CD14-positive monocyte (primary cell): Measurements from ENCODE around the gene TRAPPC12. TPM values are rescaled to one million over a fixed set of nuclear protein-coding genes. Genes with fewer than 3 reads are reported as not detected.
"Not testable (repeated sequence)": the region's sequence is repeated elsewhere in the genome, so short reads cannot be mapped to it uniquely, and the experiment has no call there.

Experiments
- DNase-seq, 3 donors: peaks; one replicate each; pipeline ENCODE4 v3.0.0-alpha.2; 2011 to 2022
- H2AFZ ChIP-seq: 2 replicates; pipeline ENCODE4 v1.6.0; 2012; ENCODE audit warnings: mild to moderate bottlenecking, low read depth, low read length, inconsistent platforms; ENCODE audit not compliant: insufficient read depth, poor library complexity, severe bottlenecking
- H3K27ac ChIP-seq, 2 donors: 1 replicate in 1 of 2; 2 replicates in 1 of 2; pipeline ENCODE4 v1.5.1; 2012 to 2013; ENCODE audit warnings: low read length in 2 of 2, control low read depth in 1 of 2, inconsistent platforms in 1 of 2, low read depth in 1 of 2, mild to moderate bottlenecking in 1 of 2
- H3K27me3 ChIP-seq, 2 donors: one replicate each; pipeline versions ENCODE4 v1.6.0 to v1.6.1; 2011 to 2013; ENCODE audit warnings: low read length in 2 of 2; ENCODE audit not compliant: control insufficient read depth in 2 of 2, insufficient read depth in 2 of 2
- H3K36me3 ChIP-seq, 2 donors: replicated peaks in 1 of 2; 1 replicate in 1 of 2; 2 replicates in 1 of 2; pipeline versions ENCODE4 v1.5.1 to v1.6.1; 2012 to 2013; ENCODE audit warnings: low read length in 2 of 2, control low read depth in 1 of 2, inconsistent platforms in 1 of 2, mild to moderate bottlenecking in 1 of 2; ENCODE audit not compliant: insufficient read depth in 2 of 2, control insufficient read depth in 1 of 2
- H3K4me1 ChIP-seq, 2 donors: 1 replicate in 1 of 2; 2 replicates in 1 of 2; pipeline versions ENCODE4 v1.5.1 to v1.6.1; 2012 to 2013; ENCODE audit warnings: low read length in 2 of 2, control low read depth in 1 of 2, inconsistent platforms in 1 of 2, mild to moderate bottlenecking in 1 of 2, moderate library complexity in 1 of 2; ENCODE audit not compliant: insufficient read depth in 2 of 2, control insufficient read depth in 1 of 2
- H3K4me2 ChIP-seq: replicated peaks from 2 replicates; pipeline ENCODE3; 2012; ENCODE audit warnings: low read length, moderate library complexity, mild to moderate bottlenecking; ENCODE audit not compliant: poor library complexity, severe bottlenecking; ENCODE audit errors: extremely low read depth
- H3K4me3 ChIP-seq, 3 experiments: fragments of 200-600 bp in 1 of 3; sonication (generic) in 1 of 3; replicated peaks in 1 of 3; 1 replicate in 2 of 3; 2 replicates in 1 of 3; pipeline ENCODE4 v1.5.1; 2011 to 2013; ENCODE audit warnings: low read length in 3 of 3, mild to moderate bottlenecking in 3 of 3, control low read depth in 2 of 3, low read depth in 2 of 3, inconsistent platforms in 1 of 3, moderate library complexity in 1 of 3
- H3K79me2 ChIP-seq: 2 replicates; pipeline ENCODE4 v1.6.0; 2012; ENCODE audit warnings: mild to moderate bottlenecking, control low read depth, inconsistent platforms, low read length, moderate library complexity; ENCODE audit not compliant: insufficient read depth
- H3K9ac ChIP-seq: 2 replicates; pipeline ENCODE4 v1.6.0; 2017; ENCODE audit warnings: low read length, mild to moderate bottlenecking; ENCODE audit not compliant: insufficient read depth, poor library complexity, severe bottlenecking
- H3K9me3 ChIP-seq, 2 donors: replicated peaks in 1 of 2; 1 replicate in 1 of 2; 2 replicates in 1 of 2; pipeline versions ENCODE4 v1.5.1 to v1.6.1; 2012 to 2013; ENCODE audit warnings: low read length in 2 of 2, control low read depth in 1 of 2; ENCODE audit not compliant: control insufficient read depth in 1 of 2, insufficient read depth in 1 of 2
- H4K20me1 ChIP-seq: 2 replicates; pipeline ENCODE4 v1.6.0; 2012; ENCODE audit warnings: mild to moderate bottlenecking, low read length, control low read depth, moderate library complexity; ENCODE audit not compliant: insufficient read depth
- H3K27ac Mint-ChIP-seq, 7 donors: one replicate each; pipeline ENCODE4 v1.8.0; 2020; ENCODE audit warnings: mild to moderate bottlenecking in 7 of 7, mixed read lengths in 7 of 7, moderate library complexity in 6 of 7, inconsistent platforms in 2 of 7
- H3K27me3 Mint-ChIP-seq, 3 donors: one replicate each; pipeline ENCODE4 v1.8.0; 2021 to 2022; ENCODE audit warnings: low read depth in 3 of 3, mild to moderate bottlenecking in 3 of 3, mixed read lengths in 3 of 3, moderate library complexity in 3 of 3, inconsistent platforms in 1 of 3
- H3K36me3 Mint-ChIP-seq, 2 donors: one replicate each; pipeline ENCODE4 v1.8.0; 2020; ENCODE audit warnings: mixed read lengths in 2 of 2, inconsistent platforms in 1 of 2, mild to moderate bottlenecking in 1 of 2
- H3K4me1 Mint-ChIP-seq: one replicate; pipeline ENCODE4 v1.8.0; 2020; ENCODE audit warnings: mild to moderate bottlenecking, mixed read lengths
- H3K4me3 Mint-ChIP-seq, 2 donors: one replicate each; pipeline ENCODE4 v1.8.0; 2020; ENCODE audit warnings: mild to moderate bottlenecking in 2 of 2, mixed read lengths in 2 of 2, moderate library complexity in 1 of 2
- H3K9me3 Mint-ChIP-seq, 7 donors: one replicate each; pipeline ENCODE4 v1.8.0; 2020 to 2022; ENCODE audit warnings: mixed read lengths in 7 of 7, mild to moderate bottlenecking in 6 of 7, moderate library complexity in 6 of 7, inconsistent platforms in 2 of 7
- WGBS: methylation state at CpG from one replicate; pipeline ENCODE4 v1.1.5; 2013; ENCODE audit warnings: missing lambda C conversion rate; ENCODE audit not compliant: insufficient coverage; 5-methylcytosine and 5-hydroxymethylcytosine counted together
- intact Hi-C, 2 donors: fragments of 100-400 bp; cut with micrococcal nuclease; formaldehyde crosslinking; loops; one replicate each; pipeline versions ENCODE4 v1.15.0 to v1.15.1; 2023
- polyA plus RNA-seq, 3 donors: library from polyadenylated mRNA; depleted of rRNA in 1 of 3; unstranded in 2 of 3; stranded (reverse) in 1 of 3; fragments of 300-500 nt in 2 of 3; fragments of >200 nt in 1 of 3; fragmentation: Illumina TruSeq in 2 of 3; gene quantifications; 1 replicate in 2 of 3; 2 replicates in 1 of 3; pipeline ENCODE4 v1.2.3, GENCODE V29; 2012 to 2021
- TF ChIP-seq, protein P1 (sequence below): fragments of 200-600 bp; IDR thresholded peaks from one replicate; pipeline ENCODE4 v1.8.0; 2022; ENCODE audit warnings: antibody characterized with exemption, mild to moderate bottlenecking

TRAPPC12 gene
- polyA plus RNA-seq, 3 donors, result 26.6 to 72.1 (median 44.7) TPM

DNA sequence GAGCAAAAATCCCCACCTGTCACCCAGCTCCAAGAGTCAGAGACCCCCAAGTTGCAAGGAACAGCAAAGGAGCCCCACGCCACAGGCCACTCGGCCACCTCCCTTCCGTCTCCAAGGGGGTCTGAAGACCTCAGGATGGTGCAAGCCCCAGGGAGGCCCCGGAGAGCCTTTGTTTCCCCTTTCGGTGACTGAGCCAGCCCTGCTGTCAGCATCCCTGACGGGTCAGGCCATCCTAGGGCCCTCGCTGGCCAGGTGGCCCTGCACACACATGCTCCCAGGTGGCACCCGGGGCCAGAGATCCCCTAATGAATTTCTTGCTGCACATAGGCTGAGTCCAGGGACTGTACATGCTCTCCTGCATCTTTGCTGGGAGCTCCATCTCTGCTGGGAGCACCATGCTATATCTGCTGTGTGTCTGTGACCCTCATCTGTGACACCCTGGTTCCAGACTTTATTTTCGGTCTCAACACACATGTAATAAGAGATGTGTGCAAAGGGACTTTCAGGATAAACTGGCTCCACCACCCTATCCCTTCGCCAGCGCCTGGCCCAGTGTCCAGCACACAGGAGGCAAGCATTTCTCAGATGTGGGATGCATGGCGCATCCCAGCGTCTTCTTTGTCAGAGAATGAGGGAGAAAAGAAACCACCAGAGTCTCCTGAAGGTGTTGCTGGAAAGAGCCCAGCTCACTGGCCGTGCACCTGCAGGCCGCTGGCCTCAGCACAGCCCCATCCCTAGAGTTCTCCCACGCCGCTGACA is 112.4 kb downstream of the TRAPPC12 start:
- Histone ChIP-seq H3K9me3 (peaks cover 0 to 3% of the 10 kb centered on the region in 2 donors), H3K27ac (no peak overlapping the region), H4K20me1 (no peaks in the 10 kb centered on the region), H3K27me3 (no peaks in the 10 kb centered on the region), H3K4me1 (no peaks in the 10 kb centered on the region), H3K9ac (no peak overlapping the region), H2AFZ (no peak overlapping the region), H3K4me2 (no peak overlapping the region), H3K36me3 (peaks cover 11 to 20% of the 10 kb centered on the region in 2 donors), H3K79me2 (no peaks in the 10 kb centered on the region), H3K4me3 (no peak overlapping the region)
- Mint-ChIP-seq H3K4me1 (peaks cover 1% of the 10 kb centered on the region), H3K9me3 (peaks cover 0 to 5% (median 4%) of the 10 kb centered on the region in 7 donors), H3K4me3 (no peak overlapping the region), H3K27ac (no peak overlapping the region), H3K36me3 (peaks cover 18 to 23% of the 10 kb centered on the region in 2 donors), H3K27me3 (peaks cover 0 to 1% (median 0%) of the 10 kb centered on the region in 3 donors)
- 96% methylated on average over 15 of the region's 17 CpGs for WGBS
- TF ChIP-seq, protein P1, sequence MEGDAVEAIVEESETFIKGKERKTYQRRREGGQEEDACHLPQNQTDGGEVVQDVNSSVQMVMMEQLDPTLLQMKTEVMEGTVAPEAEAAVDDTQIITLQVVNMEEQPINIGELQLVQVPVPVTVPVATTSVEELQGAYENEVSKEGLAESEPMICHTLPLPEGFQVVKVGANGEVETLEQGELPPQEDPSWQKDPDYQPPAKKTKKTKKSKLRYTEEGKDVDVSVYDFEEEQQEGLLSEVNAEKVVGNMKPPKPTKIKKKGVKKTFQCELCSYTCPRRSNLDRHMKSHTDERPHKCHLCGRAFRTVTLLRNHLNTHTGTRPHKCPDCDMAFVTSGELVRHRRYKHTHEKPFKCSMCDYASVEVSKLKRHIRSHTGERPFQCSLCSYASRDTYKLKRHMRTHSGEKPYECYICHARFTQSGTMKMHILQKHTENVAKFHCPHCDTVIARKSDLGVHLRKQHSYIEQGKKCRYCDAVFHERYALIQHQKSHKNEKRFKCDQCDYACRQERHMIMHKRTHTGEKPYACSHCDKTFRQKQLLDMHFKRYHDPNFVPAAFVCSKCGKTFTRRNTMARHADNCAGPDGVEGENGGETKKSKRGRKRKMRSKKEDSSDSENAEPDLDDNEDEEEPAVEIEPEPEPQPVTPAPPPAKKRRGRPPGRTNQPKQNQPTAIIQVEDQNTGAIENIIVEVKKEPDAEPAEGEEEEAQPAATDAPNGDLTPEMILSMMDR, result no peak
- intact Hi-C loops, result no loop called here
- DNase-seq, result no peak

DNA sequence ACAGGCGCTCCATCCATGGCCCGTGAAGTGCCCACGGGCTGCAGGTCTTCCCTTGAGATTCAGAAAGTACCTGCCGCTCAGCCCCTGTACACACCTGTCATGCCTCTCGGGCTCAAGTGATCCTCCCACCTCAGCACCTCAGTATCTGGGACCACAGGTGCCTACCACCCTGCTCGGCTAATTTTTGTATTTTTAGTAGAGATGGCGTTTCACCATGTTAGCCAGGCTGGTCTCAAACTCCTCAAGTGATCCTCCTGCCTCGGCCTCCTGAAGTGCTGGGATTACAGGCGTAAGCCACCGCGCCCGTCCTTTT is 112.9 kb downstream of the TRAPPC12 start:
- H3K4me3 ChIP-seq, H3K9me3 ChIP-seq, H3K4me3 Mint-ChIP-seq, H3K4me1 ChIP-seq, intact Hi-C loops, H3K9me3 Mint-ChIP-seq, H3K27me3 ChIP-seq, H3K4me1 Mint-ChIP-seq, H3K27ac ChIP-seq, DNase-seq, H3K27ac Mint-ChIP-seq, H2AFZ ChIP-seq, H3K9ac ChIP-seq, H4K20me1 ChIP-seq, H3K79me2 ChIP-seq, H3K4me2 ChIP-seq, H3K27me3 Mint-ChIP-seq: not testable (repeated sequence)
- H3K36me3 Mint-ChIP-seq, result peaks cover 24 to 29% of the 10 kb centered on the region in 2 donors
- peaks cover 16 to 26% of the 10 kb centered on the region in 2 donors for H3K36me3 ChIP-seq
- 91% methylated on average over 11 of the region's 12 CpGs for WGBS
